GM19395 (cell line): ENCODE results near the gene SEPTIN6.

Source experiments
- ATAC-seq: cut with Tn5 transposase; IDR thresholded peaks from one replicate; pipeline ENCODE4 v1.9.1; 2021; ENCODE audit warnings: mild to moderate bottlenecking, moderate library complexity; ENCODE audit not compliant: unreplicated experiment

Gene SEPTIN6

GRCh38 chrX:119655125-119655524, 37.8 kb downstream of the SEPTIN6 start:
- ATAC-seq = no peak

GRCh38 chrX:119654112-119654531, 38.8 kb downstream of the SEPTIN6 start:
- no peak for ATAC-seq

GRCh38 chrX:119648421-119648775, 44.6 kb downstream of the SEPTIN6 start:
- peak; percentile 7 for ATAC-seq

GRCh38 chrX:119647552-119648420, 45.2 kb downstream of the SEPTIN6 start:
- peak; percentile 97 for ATAC-seq

- no peak for ATAC-seq
Measured at GRCh38 chrX:119647089-119647488, 45.9 kb downstream of the SEPTIN6 start.

- ATAC-seq = no peak
Measured at GRCh38 chrX:119646515-119646914, 46.5 kb downstream of the SEPTIN6 start.

GRCh38 chrX:119643696-119644095, 49.3 kb downstream of the SEPTIN6 start:
- no peak for ATAC-seq
